DND-41 (cell line): Measurements from ENCODE around the gene KLHDC8A.

Source experiments
- ATAC-seq: fragments of 200-7000 bp; cut with Tn5 transposase; 3 replicates; pipeline ENCODE4 v1.9.1; 2021; ENCODE audit warnings: low read depth; ENCODE audit not compliant: insufficient read depth
- DNase-seq: peaks from one replicate; pipeline ENCODE4 v3.0.0-alpha.2; 2020
- H2AFZ ChIP-seq: 2 replicates; pipeline ENCODE4 v1.6.0; 2012; ENCODE audit warnings: low read depth, low read length
- H3K27ac ChIP-seq: 2 replicates; pipeline ENCODE4 v1.5.1; 2012; ENCODE audit warnings: low read length, inconsistent platforms
- H3K27me3 ChIP-seq: fragments of 200-600 bp; sonication (generic); 2 replicates; pipeline ENCODE4 v1.6.0; 2012; ENCODE audit warnings: low read length, mild to moderate bottlenecking, inconsistent platforms; ENCODE audit not compliant: insufficient read depth, poor library complexity
- H3K36me3 ChIP-seq: 2 replicates; pipeline ENCODE4 v1.5.1; 2012; ENCODE audit warnings: low read length, inconsistent platforms; ENCODE audit not compliant: insufficient read depth
- H3K4me1 ChIP-seq: 2 replicates; pipeline ENCODE4 v1.5.1; 2012; ENCODE audit warnings: mild to moderate bottlenecking, low read length; ENCODE audit not compliant: insufficient read depth
- H3K4me2 ChIP-seq: 2 replicates; pipeline ENCODE4 v1.6.0; 2012; ENCODE audit warnings: mild to moderate bottlenecking, moderate library complexity, low read length, inconsistent platforms; ENCODE audit not compliant: insufficient read depth
- H3K4me3 ChIP-seq, 2 experiments: fragments of 200-600 bp in 1 of 2; shearing (Covaris generic) in 1 of 2; 2 replicates each; pipeline ENCODE4 v1.5.1; 2012 to 2016; ENCODE audit warnings: inconsistent platforms in 2 of 2, low read length in 2 of 2, mild to moderate bottlenecking in 2 of 2, low read depth in 1 of 2, moderate library complexity in 1 of 2
- H3K79me2 ChIP-seq: 2 replicates; pipeline ENCODE4 v1.6.0; 2012; ENCODE audit warnings: low read length, inconsistent platforms; ENCODE audit not compliant: insufficient read depth
- H3K9ac ChIP-seq: 2 replicates; pipeline ENCODE4 v1.6.0; 2012; ENCODE audit warnings: low read depth, mild to moderate bottlenecking, inconsistent platforms, low read length, moderate library complexity
- H3K9me3 ChIP-seq: 2 replicates; pipeline ENCODE4 v1.5.1; 2012; ENCODE audit warnings: low read length, moderate library complexity, mild to moderate bottlenecking, inconsistent platforms; ENCODE audit not compliant: insufficient read depth, severe bottlenecking
- H4K20me1 ChIP-seq: 2 replicates; pipeline ENCODE4 v1.6.0; 2012; ENCODE audit warnings: low read length; ENCODE audit not compliant: insufficient read depth
- EZH2 ChIP-seq: IDR thresholded peaks from 3 replicates; pipeline ENCODE4 v1.6.1; 2012; ENCODE audit warnings: borderline replicate concordance, low read depth, mild to moderate bottlenecking, moderate library complexity, low read length, inconsistent platforms; ENCODE audit not compliant: severe bottlenecking
- TF ChIP-seq, protein P1 (sequence below): IDR thresholded peaks from 2 replicates; pipeline ENCODE4 v1.5.1; 2012; ENCODE audit warnings: borderline replicate concordance, low read length, moderate library complexity, mild to moderate bottlenecking; ENCODE audit not compliant: poor library complexity, severe bottlenecking; ENCODE audit errors: extremely low read depth

KLHDC8A gene

DNA sequence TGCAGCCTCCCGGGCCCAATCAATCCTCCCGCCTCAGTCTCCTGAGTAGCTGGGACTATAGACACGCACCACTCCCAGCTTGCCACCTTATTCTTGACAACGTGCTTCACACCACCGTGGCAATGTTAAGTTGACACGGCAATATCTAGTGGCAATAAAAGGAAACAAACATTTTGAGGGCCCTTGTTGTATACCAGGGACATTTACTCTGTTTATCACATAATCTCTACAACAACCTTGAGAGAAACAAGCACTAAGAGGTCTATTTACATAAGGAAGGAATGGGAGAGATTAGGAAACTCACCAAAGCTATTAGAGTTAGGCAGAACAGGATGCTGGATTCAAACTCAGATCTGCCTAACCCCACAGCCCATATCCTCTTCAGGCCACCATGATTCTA is 3.1 kb downstream of the KLHDC8A start:
- Histone ChIP-seq H3K36me3 (no peaks in the 10 kb centered on the region), H3K4me2 (no peak overlapping the region), H2AFZ (no peak overlapping the region), H3K4me1 (no peaks in the 10 kb centered on the region), H3K9me3 (no peaks in the 10 kb centered on the region), H4K20me1 (0 out of 2 replicates have a peak, but pooled peaks cover 6% of the 10 kb centered on the region), H3K79me2 (no peaks in the 10 kb centered on the region), H3K27me3 (peaks cover 25% of the 10 kb centered on the region), H3K9ac (no peak overlapping the region), H3K4me3 (no peak overlapping the region), H3K27ac (no peak overlapping the region)
- DNase-seq, result no peak
- TF ChIP-seq, protein P1, sequence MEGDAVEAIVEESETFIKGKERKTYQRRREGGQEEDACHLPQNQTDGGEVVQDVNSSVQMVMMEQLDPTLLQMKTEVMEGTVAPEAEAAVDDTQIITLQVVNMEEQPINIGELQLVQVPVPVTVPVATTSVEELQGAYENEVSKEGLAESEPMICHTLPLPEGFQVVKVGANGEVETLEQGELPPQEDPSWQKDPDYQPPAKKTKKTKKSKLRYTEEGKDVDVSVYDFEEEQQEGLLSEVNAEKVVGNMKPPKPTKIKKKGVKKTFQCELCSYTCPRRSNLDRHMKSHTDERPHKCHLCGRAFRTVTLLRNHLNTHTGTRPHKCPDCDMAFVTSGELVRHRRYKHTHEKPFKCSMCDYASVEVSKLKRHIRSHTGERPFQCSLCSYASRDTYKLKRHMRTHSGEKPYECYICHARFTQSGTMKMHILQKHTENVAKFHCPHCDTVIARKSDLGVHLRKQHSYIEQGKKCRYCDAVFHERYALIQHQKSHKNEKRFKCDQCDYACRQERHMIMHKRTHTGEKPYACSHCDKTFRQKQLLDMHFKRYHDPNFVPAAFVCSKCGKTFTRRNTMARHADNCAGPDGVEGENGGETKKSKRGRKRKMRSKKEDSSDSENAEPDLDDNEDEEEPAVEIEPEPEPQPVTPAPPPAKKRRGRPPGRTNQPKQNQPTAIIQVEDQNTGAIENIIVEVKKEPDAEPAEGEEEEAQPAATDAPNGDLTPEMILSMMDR, result no peak
- TF ChIP-seq EZH2, result no peak
- ATAC-seq, result no peak

DNA sequence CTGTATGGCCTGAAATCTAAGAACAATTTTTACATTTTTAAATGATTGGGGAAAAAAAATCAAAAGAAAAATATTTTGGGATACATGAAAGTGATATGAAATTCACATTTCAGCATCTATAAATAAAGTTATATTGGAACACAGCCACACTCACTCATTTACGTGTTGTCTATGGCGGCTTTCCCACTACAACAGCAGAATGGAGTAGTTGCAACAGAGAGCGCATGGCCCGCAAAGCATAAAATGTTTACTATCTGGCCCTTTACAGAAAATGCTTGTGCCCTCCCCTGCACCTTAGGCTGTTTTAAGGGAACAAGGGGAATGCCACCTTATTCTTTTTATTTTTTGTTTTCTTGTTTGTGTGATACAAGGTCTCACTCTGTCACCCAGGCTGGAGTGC is 3.5 kb downstream of the KLHDC8A start:
- no peak overlapping the region for H3K4me3 ChIP-seq
- H3K9ac ChIP-seq, result no peak overlapping the region
- no peaks in the 10 kb centered on the region for H3K4me1 ChIP-seq
- 0 out of 2 replicates have a peak, but pooled peaks cover 10% of the 10 kb centered on the region for H4K20me1 ChIP-seq
- no peak for ATAC-seq
- no peaks in the 10 kb centered on the region for H3K9me3 ChIP-seq
- no peaks in the 10 kb centered on the region for H3K36me3 ChIP-seq
- H3K4me2 ChIP-seq, result no peak overlapping the region
- TF ChIP-seq, protein P1, result no peak
- TF ChIP-seq EZH2, result no peak
- no peak overlapping the region for H2AFZ ChIP-seq
- peaks cover 27% of the 10 kb centered on the region for H3K27me3 ChIP-seq
- H3K79me2 ChIP-seq, result no peaks in the 10 kb centered on the region
- H3K27ac ChIP-seq, result no peak overlapping the region
- no peak for DNase-seq

DNA sequence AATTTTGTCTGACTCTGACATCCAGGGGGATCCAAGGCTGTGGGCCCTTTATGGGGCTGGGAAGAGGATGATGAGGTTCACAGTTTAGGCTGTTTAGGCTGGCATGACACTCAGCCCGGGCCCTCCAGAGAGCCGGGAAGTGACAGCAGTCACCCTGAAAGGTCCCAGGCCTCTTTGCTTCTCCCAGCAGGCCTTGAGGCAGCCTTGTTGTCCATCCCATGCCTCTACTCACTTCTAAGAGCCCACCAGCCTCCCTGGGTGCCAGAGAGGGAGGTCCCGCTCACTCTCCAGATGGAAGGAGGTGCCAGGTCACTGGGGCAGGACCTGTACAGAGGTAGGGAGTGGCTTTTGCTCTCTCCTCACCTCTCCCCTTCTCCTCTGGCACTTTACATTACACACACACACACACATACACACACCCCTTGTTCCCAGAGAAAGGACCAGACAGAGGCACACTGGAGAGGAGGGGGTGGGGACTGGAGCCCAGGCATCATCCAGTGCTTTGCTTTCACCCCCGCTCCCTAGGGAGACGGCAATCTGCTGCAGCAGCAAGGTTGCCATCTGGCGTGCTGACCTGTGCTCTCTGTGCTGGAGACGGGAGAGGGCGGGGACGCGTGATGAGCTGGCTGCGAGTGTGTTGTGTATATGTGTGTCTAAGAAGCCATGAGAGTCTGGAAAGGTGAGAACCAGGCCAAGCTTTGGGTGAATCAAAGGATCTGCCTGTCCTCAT is 4.6 kb downstream of the KLHDC8A start:
- H3K9me3 ChIP-seq, result no peaks in the 10 kb centered on the region
- no peaks in the 10 kb centered on the region for H3K79me2 ChIP-seq
- H2AFZ ChIP-seq, result no peak overlapping the region
- H4K20me1 ChIP-seq, result 0 out of 2 replicates have a peak, but pooled peaks cover 13% of the 10 kb centered on the region
- TF ChIP-seq EZH2, result no peak
- H3K36me3 ChIP-seq, result no peaks in the 10 kb centered on the region
- DNase-seq, result no peak
- peaks cover 31% of the 10 kb centered on the region for H3K27me3 ChIP-seq
- ATAC-seq, result no peak
- H3K9ac ChIP-seq, result no peak overlapping the region
- H3K4me1 ChIP-seq, result no peaks in the 10 kb centered on the region
- no peak overlapping the region for H3K27ac ChIP-seq
- H3K4me3 ChIP-seq, result no peak overlapping the region
- no peak overlapping the region for H3K4me2 ChIP-seq

DNA sequence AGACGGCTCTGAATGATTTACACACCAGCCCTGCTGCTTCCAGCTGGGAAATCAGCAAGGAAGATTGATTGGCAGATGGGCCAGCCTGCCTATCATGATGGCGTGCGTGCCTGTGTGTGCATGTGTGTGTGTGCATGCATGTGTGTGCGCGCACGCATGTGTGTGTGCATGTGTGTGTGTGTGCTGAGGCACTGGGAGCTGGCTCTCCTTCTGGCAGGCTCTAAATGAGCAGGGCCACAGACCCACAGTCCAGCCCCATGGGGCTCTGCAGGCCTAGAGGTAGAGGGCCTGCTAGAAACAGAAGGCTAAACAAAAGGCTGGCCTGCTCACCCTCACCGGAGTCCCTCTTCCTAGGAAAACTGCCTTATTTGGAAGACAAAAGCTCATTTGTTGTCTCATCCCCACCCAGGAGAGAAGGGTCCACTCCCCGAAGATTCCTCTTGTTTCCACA is 6.0 kb downstream of the KLHDC8A start:
- Histone ChIP-seq H3K36me3 (no peaks in the 10 kb centered on the region), H3K4me3 (no peak overlapping the region), H4K20me1 (0 out of 2 replicates have a peak, but pooled peaks cover 13% of the 10 kb centered on the region), H3K9ac (no peak overlapping the region), H3K4me1 (no peaks in the 10 kb centered on the region), H3K27ac (no peak overlapping the region), H3K9me3 (no peaks in the 10 kb centered on the region), H3K27me3 (peaks cover 35% of the 10 kb centered on the region), H3K79me2 (no peaks in the 10 kb centered on the region), H3K4me2 (no peak overlapping the region), H2AFZ (no peak overlapping the region)
- ATAC-seq, result no peak
- DNase-seq, result no peak
- TF ChIP-seq, protein P1, result no peak
- no peak for TF ChIP-seq EZH2
